HEK293 (cell line): ENCODE results near the gene NEIL1.
"Not testable (repeated sequence)": the region's sequence is repeated elsewhere in the genome, so short reads cannot be mapped to it uniquely, and the experiment has no call there.

ENCODE experiments used
- YY1 ChIP-seq: fragments of 450-650 bp; formaldehyde crosslinking; IDR thresholded peaks from 2 replicates; pipeline ENCODE4 v1.5.1; 2018; ENCODE audit warnings: missing biosample characterization, missing genetic modification characterization
- ZBTB8A ChIP-seq: fragments of 450-650 bp; formaldehyde crosslinking; IDR thresholded peaks from 2 replicates; pipeline ENCODE4 v1.5.1; 2016; ENCODE audit warnings: missing biosample characterization, missing genetic modification characterization
- TF ChIP-seq, protein P1 (sequence below): fragments of 450-650 bp; formaldehyde crosslinking; IDR thresholded peaks from 2 replicates; pipeline ENCODE4 v1.5.1; 2016; ENCODE audit warnings: missing biosample characterization, missing genetic modification characterization

DNA sequence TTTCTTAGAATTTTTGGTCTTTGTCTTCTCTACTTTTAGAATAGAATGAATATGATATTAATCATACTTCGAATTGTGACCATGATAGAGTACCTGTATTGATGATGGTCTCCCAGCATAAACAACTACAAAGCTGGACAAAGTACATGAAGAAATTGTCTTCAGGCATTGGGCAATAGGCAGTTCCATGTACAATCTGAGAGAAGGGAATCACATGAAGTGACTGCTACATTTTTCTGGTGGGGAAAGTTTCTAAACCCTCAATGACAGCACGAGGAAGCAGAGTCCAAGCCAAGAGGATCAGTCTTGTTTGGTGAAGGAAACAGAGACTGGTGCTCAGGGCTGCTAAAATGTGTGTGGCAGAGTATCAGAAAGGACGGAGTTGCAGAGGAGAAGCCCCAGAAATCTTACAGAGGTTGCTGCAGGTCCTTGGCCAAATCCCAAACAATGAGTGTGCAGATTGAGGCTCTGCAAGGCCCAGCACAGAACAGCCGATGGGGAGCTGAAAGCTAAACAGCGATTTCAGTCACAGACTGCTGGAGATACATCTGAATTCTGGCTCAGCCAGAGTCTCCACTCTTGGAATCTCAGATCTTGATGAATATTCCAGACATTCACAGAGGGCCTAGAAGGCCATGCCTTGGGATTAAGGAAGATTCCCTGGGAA lies 27.5 kb upstream of the NEIL1 start:
- not testable (repeated sequence) for TF ChIP-seq ZBTB8A, YY1 (tag by site-specific recombination)
- TF ChIP-seq, protein P1, sequence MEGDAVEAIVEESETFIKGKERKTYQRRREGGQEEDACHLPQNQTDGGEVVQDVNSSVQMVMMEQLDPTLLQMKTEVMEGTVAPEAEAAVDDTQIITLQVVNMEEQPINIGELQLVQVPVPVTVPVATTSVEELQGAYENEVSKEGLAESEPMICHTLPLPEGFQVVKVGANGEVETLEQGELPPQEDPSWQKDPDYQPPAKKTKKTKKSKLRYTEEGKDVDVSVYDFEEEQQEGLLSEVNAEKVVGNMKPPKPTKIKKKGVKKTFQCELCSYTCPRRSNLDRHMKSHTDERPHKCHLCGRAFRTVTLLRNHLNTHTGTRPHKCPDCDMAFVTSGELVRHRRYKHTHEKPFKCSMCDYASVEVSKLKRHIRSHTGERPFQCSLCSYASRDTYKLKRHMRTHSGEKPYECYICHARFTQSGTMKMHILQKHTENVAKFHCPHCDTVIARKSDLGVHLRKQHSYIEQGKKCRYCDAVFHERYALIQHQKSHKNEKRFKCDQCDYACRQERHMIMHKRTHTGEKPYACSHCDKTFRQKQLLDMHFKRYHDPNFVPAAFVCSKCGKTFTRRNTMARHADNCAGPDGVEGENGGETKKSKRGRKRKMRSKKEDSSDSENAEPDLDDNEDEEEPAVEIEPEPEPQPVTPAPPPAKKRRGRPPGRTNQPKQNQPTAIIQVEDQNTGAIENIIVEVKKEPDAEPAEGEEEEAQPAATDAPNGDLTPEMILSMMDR, result not testable (repeated sequence)
